HEK293 (cell line): Measurements from ENCODE around the gene SP140L.

ENCODE experiments used
- YY1 ChIP-seq: fragments of 450-650 bp; formaldehyde crosslinking; IDR thresholded peaks from 2 replicates; pipeline ENCODE4 v1.5.1; 2018; ENCODE audit warnings: missing biosample characterization, missing genetic modification characterization
- ZNF660 ChIP-seq: fragments of 450-650 bp; IDR thresholded peaks from 2 replicates; pipeline ENCODE4 v1.5.1; 2018; ENCODE audit warnings: missing biosample characterization, mild to moderate bottlenecking, missing genetic modification characterization
- ZXDB ChIP-seq: fragments of 450-650 bp; formaldehyde crosslinking; IDR thresholded peaks from 2 replicates; pipeline ENCODE4 v1.5.1; 2016; ENCODE audit warnings: missing biosample characterization, missing genetic modification characterization
- TF ChIP-seq, protein P1 (sequence below): fragments of 450-650 bp; formaldehyde crosslinking; IDR thresholded peaks from 2 replicates; pipeline ENCODE4 v1.5.1; 2016; ENCODE audit warnings: missing biosample characterization, missing genetic modification characterization

- TF ChIP-seq, protein P1, sequence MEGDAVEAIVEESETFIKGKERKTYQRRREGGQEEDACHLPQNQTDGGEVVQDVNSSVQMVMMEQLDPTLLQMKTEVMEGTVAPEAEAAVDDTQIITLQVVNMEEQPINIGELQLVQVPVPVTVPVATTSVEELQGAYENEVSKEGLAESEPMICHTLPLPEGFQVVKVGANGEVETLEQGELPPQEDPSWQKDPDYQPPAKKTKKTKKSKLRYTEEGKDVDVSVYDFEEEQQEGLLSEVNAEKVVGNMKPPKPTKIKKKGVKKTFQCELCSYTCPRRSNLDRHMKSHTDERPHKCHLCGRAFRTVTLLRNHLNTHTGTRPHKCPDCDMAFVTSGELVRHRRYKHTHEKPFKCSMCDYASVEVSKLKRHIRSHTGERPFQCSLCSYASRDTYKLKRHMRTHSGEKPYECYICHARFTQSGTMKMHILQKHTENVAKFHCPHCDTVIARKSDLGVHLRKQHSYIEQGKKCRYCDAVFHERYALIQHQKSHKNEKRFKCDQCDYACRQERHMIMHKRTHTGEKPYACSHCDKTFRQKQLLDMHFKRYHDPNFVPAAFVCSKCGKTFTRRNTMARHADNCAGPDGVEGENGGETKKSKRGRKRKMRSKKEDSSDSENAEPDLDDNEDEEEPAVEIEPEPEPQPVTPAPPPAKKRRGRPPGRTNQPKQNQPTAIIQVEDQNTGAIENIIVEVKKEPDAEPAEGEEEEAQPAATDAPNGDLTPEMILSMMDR (tag by site-specific recombination), result no peak
- TF ChIP-seq ZXDB, result no peak
- no peak for TF ChIP-seq ZNF660 (tag by site-specific recombination)
- TF ChIP-seq YY1 (tag by site-specific recombination), result no peak
Observed at GRCh38 chr2:230308402-230309000, 18.5 kb upstream of the SP140L start.
